ENCODE measurements around the gene CDH23.
A peak's percentile ranks its signal among the peaks of the same experiment; 100 is the strongest.

CDH23 gene

GRCh38 chr10:71512761-71513539 lies 116.2 kb downstream of the CDH23 start:
- H3K36me3 ChIP-seq (ENCODE audit: control insufficient read depth, insufficient read depth, low read length), result no peaks in the 10 kb centered on the region
- peak overlapping the region; percentile 33 for H2AFZ ChIP-seq
- no peaks in the 10 kb centered on the region for H3K9me3 ChIP-seq (ENCODE audit: control insufficient read depth, low read length)
- H3K27ac ChIP-seq, result peak overlapping the region; percentile 91
- H3K4me2 ChIP-seq (ENCODE audit: low read length), result no peak overlapping the region
- H3K9ac ChIP-seq, result no peak overlapping the region
- H3K79me2 ChIP-seq, result no peaks in the 10 kb centered on the region
- no peak for TF ChIP-seq CTCF (IDR thresholded peaks at IDR 0.05)
- no peak overlapping the region for H3K4me3 ChIP-seq (ENCODE audit: low read depth, low read length)
- peaks cover 51% of the 10 kb centered on the region for H3K4me1 ChIP-seq
- no peaks in the 10 kb centered on the region for H3K27me3 ChIP-seq (ENCODE audit: control insufficient read depth, insufficient read depth, low read length)

GRCh38 chr10:71513540-71513853 lies 116.8 kb downstream of the CDH23 start:
- peaks cover 51% of the 10 kb centered on the region for H3K4me1 ChIP-seq
- peak overlapping the region; percentile 13 for H2AFZ ChIP-seq
- H3K4me3 ChIP-seq (ENCODE audit: low read depth, low read length), result no peak overlapping the region
- H3K9me3 ChIP-seq (ENCODE audit: control insufficient read depth, low read length), result no peaks in the 10 kb centered on the region
- TF ChIP-seq CTCF (IDR thresholded peaks at IDR 0.05), result no peak
- H3K27me3 ChIP-seq (ENCODE audit: control insufficient read depth, insufficient read depth, low read length), result no peaks in the 10 kb centered on the region
- H3K36me3 ChIP-seq (ENCODE audit: control insufficient read depth, insufficient read depth, low read length), result no peaks in the 10 kb centered on the region
- no peak overlapping the region for H3K4me2 ChIP-seq (ENCODE audit: low read length)
- H3K27ac ChIP-seq, result peak overlapping the region; percentile 91
- no peak overlapping the region for H3K9ac ChIP-seq
- H3K79me2 ChIP-seq, result no peaks in the 10 kb centered on the region

- Histone ChIP-seq H3K4me3 (ENCODE audit: low read depth, low read length) (no peak overlapping the region), H3K4me1 (peaks cover 51% of the 10 kb centered on the region), H3K79me2 (no peaks in the 10 kb centered on the region), H3K36me3 (ENCODE audit: control insufficient read depth, insufficient read depth, low read length) (no peaks in the 10 kb centered on the region), H3K9ac (no peak overlapping the region), H3K4me2 (ENCODE audit: low read length) (no peak overlapping the region), H3K27me3 (ENCODE audit: control insufficient read depth, insufficient read depth, low read length) (no peaks in the 10 kb centered on the region), H3K9me3 (ENCODE audit: control insufficient read depth, low read length) (no peaks in the 10 kb centered on the region), H3K27ac (peak overlapping the region; percentile 91), H2AFZ (no peak overlapping the region)
- TF ChIP-seq CTCF (IDR thresholded peaks at IDR 0.05), result no peak
Measured at GRCh38 chr10:71513936-71514335, 117.2 kb downstream of the CDH23 start.

GRCh38 chr10:71515531-71516172 lies 118.9 kb downstream of the CDH23 start:
- no peak for TF ChIP-seq CTCF (IDR thresholded peaks at IDR 0.05)
- no peak overlapping the region for H3K9ac ChIP-seq

More at GRCh38 chr10:71515531-71516172, 118.9 kb downstream of the CDH23 start:
- H3K4me3 ChIP-seq (ENCODE audit: low read depth, low read length), result no peak overlapping the region
- H3K27ac ChIP-seq, result peak overlapping the region; percentile 44
- no peak overlapping the region for H2AFZ ChIP-seq
- H3K36me3 ChIP-seq (ENCODE audit: control insufficient read depth, insufficient read depth, low read length), result no peaks in the 10 kb centered on the region
- H3K27me3 ChIP-seq (ENCODE audit: control insufficient read depth, insufficient read depth, low read length), result no peaks in the 10 kb centered on the region
- H3K4me1 ChIP-seq, result peaks cover 49% of the 10 kb centered on the region
- H3K4me2 ChIP-seq (ENCODE audit: low read length), result no peak overlapping the region
- H3K9me3 ChIP-seq (ENCODE audit: control insufficient read depth, low read length), result no peaks in the 10 kb centered on the region
- no peaks in the 10 kb centered on the region for H3K79me2 ChIP-seq
